Epithelial cell of esophagus (primary cell): ENCODE results near the gene KRTAP10-8.

Experiments used
- DNase-seq: peaks from one replicate; pipeline ENCODE4 v3.0.0; 2010; ENCODE audit warnings: low read depth
- H3K4me3 ChIP-seq: 2 replicates; pipeline ENCODE4 v1.5.1; 2011; ENCODE audit warnings: mild to moderate bottlenecking, low read length, control low read depth
- TF ChIP-seq, protein P1 (sequence below): IDR thresholded peaks from 2 replicates; pipeline ENCODE4 v1.5.1; 2011; ENCODE audit warnings: low read depth, mild to moderate bottlenecking, low read length, control low read depth, inconsistent platforms; ENCODE audit not compliant: insufficient read depth; ENCODE audit errors: missing control alignments

Gene KRTAP10-8

DNA sequence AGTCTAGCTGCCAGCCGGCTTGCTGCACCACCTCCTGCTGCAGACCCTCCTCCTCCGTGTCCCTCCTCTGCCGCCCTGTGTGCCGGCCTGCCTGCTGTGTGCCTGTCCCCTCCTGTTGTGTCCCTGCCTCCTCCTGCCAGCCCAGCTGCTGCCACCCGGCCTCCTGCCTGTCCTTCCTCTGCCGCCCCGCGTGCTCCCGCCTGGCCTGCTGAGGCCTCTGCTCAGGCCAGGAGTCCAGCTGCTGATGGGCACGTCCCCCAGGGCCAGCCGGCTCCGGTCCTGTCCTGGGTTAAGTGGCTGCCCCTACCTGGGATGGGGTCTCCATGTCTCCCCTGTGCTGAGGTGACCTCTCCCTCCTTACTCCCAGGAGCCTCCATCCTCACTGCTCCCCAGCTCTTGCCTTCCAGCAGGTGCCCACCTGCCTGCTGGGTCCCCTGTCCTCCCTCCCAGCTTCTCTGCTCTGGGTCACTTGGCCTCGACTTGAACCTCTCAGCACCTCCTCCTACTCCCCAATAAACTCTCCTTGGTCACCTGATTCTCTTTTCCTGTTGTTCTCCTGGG lies 870 bp downstream of the KRTAP10-8 start:
- TF ChIP-seq, protein P1, sequence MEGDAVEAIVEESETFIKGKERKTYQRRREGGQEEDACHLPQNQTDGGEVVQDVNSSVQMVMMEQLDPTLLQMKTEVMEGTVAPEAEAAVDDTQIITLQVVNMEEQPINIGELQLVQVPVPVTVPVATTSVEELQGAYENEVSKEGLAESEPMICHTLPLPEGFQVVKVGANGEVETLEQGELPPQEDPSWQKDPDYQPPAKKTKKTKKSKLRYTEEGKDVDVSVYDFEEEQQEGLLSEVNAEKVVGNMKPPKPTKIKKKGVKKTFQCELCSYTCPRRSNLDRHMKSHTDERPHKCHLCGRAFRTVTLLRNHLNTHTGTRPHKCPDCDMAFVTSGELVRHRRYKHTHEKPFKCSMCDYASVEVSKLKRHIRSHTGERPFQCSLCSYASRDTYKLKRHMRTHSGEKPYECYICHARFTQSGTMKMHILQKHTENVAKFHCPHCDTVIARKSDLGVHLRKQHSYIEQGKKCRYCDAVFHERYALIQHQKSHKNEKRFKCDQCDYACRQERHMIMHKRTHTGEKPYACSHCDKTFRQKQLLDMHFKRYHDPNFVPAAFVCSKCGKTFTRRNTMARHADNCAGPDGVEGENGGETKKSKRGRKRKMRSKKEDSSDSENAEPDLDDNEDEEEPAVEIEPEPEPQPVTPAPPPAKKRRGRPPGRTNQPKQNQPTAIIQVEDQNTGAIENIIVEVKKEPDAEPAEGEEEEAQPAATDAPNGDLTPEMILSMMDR: no peak
- DNase-seq: no peak
- H3K4me3 ChIP-seq: no peak overlapping the region

DNA sequence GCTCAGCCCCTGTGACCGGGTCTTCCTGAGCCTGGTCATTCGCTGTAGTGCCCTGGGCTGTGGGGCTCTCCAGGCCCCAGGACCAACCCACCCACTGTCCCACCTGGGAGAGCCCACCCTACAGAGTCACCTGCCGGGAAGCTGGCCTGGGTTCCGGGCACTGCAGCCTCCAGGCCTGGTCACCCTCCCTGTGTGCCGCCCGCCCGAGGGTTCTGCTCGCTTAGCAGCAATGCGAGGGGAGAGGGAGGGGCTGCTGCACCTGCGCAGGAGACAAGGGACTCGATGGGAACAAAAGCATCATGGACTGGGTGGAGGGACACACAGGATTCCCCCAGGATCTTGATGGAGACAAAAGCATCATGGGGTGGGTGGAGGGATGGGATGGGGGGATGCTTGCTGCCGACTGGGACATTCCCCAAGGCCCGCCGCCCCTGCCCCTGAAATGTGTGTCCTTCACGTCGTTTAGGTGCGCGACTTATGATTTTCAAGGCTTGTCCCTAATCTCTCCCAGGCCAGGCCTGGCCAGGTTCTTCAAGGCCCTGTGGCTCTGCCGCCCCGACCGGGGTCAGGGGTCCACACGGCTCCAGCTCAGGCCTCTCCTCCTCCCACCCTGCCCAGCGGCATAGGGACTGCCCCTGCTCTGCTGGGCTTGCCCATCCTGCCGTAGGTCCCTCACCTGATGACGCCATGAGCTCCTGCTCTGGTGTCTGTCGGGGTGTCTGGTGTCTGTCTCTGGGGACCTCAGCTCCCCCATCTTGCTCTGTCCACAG lies 1.7 kb downstream of the KRTAP10-8 start:
- TF ChIP-seq, protein P1: no peak
- H3K4me3 ChIP-seq: no peak overlapping the region
- no peak for DNase-seq

DNA sequence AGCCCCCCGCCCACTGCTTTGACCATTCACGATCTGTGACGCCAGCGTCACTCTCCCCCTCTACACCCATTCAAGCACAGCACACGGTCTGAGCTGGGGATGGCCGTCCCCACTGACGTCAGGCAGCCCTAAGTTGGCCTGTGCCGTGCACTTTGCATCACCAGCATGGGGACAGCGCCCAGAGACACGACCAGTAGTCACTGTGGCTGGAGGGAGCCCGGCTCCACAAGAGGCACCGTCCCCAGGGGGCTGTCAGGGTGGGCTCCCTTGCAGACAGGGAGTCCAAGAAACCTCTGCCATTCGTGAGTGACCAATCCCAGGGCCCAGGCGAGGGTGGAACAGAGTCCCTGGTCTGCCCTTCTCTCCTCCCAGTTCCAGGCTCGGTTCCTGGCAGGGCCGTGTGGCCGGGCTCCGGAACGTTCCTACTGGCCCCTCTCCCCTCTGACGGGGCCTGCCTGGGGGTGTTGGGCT lies 2.3 kb downstream of the KRTAP10-8 start:
- no peak for DNase-seq
- no peak overlapping the region for H3K4me3 ChIP-seq
- TF ChIP-seq, protein P1: no peak

GRCh38 chr21:44614961-44615391 lies 3.1 kb downstream of the KRTAP10-8 start:
- TF ChIP-seq, protein P1: no peak
- DNase-seq: no peak
- H3K4me3 ChIP-seq: no peak overlapping the region

GRCh38 chr21:44615466-44615865 lies 3.6 kb downstream of the KRTAP10-8 start:
- TF ChIP-seq, protein P1: no peak
- no peak overlapping the region for H3K4me3 ChIP-seq
- DNase-seq: no peak

DNA sequence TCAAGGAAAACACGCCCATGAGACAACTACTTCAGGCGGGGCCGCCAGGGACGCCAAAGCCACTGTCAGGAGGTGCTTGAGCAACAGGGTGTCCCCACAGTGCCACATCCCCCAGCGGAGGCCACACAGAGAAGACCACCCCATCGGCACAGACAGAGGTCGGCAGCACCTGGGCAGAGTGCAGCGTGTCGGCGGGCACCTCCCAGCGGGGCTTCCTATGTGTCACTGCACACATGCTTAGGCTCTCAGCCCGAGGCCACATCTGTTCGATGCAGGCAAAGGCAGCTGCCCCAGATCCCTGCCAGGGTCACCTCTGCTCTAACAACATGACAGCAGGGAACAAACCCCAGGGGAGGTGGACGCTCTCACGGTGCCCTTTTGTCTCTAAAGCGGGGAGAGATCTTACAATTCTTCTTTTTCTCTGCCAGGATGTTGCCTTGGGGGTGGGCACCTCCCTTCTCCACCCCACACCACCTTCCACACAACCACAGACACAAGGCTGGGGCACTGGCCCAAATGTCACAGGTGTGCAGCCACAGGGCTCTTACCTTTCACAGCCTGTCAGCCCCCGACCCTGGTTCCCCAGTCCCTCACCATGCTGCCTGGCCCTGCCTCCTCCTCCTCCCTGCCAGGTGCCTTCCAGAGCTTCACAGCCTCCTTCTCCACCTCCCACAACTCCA lies 4.2 kb downstream of the KRTAP10-8 start:
- no peak for DNase-seq
- no peak overlapping the region for H3K4me3 ChIP-seq
- TF ChIP-seq, protein P1: no peak
